IMR-90 (cell line): ENCODE data around the gene C12orf60. TPM values are rescaled to one million over a fixed set of nuclear protein-coding genes. Genes with fewer than 3 reads are reported as not detected.

Experiments used
- ATAC-seq: fragments of 200-7000 bp; cut with Tn5 transposase; 2 replicates; pipeline ENCODE4 v1.9.1; 2020; ENCODE audit warnings: low read depth, mild to moderate bottlenecking, moderate library complexity
- BruUV-seq: library from RNA; stranded (reverse); fragments of 400-500 nt; replicated peaks from 2 replicates; lab custom pipeline; 2021; lab: Mats Ljungman, UMichigan
- CTCF ChIA-PET: fragments of 300-600 bp; formaldehyde crosslinking; extraction: SDS; loops from one replicate; lab custom pipeline; 2021; ENCODE audit warnings: antibody characterized with exemption; lab: Yijun Ruan, JAX
- POLR2A ChIA-PET: fragments of 300-600 bp; sonication (Branson Sonifier 250); formaldehyde crosslinking; loops from one replicate; lab custom pipeline; 2022; ENCODE audit warnings: antibody characterized with exemption; ENCODE audit not compliant: unreplicated experiment; lab: Charles Lee
- DNase-seq: peaks from one replicate; pipeline ENCODE4 v3.0.0; 2013
- H2AFZ ChIP-seq: replicated peaks from 2 replicates; pipeline ENCODE3; 2013; ENCODE audit warnings: low read length, mild to moderate bottlenecking; ENCODE audit not compliant: poor library complexity
- H2AK5ac ChIP-seq: 2 replicates; pipeline ENCODE4 v1.6.1; 2013; ENCODE audit warnings: low read depth, low read length, inconsistent platforms
- H2AK9ac ChIP-seq: replicated peaks from 2 replicates; pipeline ENCODE3; 2013; ENCODE audit warnings: mild to moderate bottlenecking, low read depth, low read length, moderate library complexity; ENCODE audit not compliant: poor library complexity
- H2BK120ac ChIP-seq: 2 replicates; pipeline ENCODE4 v1.6.1; 2013; ENCODE audit warnings: low read depth, low read length, inconsistent platforms
- H2BK15ac ChIP-seq: 3 replicates; pipeline ENCODE4 v1.6.1; 2013; ENCODE audit warnings: low read depth, low read length, inconsistent platforms
- H2BK20ac ChIP-seq: 2 replicates; pipeline ENCODE4 v1.6.1; 2013; ENCODE audit warnings: low read depth, mild to moderate bottlenecking, inconsistent platforms, low read length, moderate library complexity
- H2BK5ac ChIP-seq: 2 replicates; pipeline ENCODE4 v1.6.1; 2013; ENCODE audit warnings: mild to moderate bottlenecking, low read depth, low read length, inconsistent platforms; ENCODE audit not compliant: poor library complexity, severe bottlenecking
- H3K14ac ChIP-seq: replicated peaks from 2 replicates; pipeline ENCODE4 v1.6.1; 2013; ENCODE audit warnings: low read depth, low read length, inconsistent platforms
- H3K18ac ChIP-seq: 2 replicates; pipeline ENCODE4 v1.6.1; 2013; ENCODE audit warnings: low read depth, low read length, control low read depth
- H3K23ac ChIP-seq: 2 replicates; pipeline ENCODE4 v1.6.1; 2013; ENCODE audit warnings: low read depth, low read length, inconsistent platforms
- H3K27ac ChIP-seq: 2 replicates; pipeline ENCODE4 v1.5.1; 2013; ENCODE audit warnings: mild to moderate bottlenecking, control low read depth, low read length; ENCODE audit not compliant: insufficient read depth
- H3K27me3 ChIP-seq: 2 replicates; pipeline ENCODE4 v1.6.1; 2013; ENCODE audit warnings: low read length; ENCODE audit not compliant: control insufficient read depth, insufficient read depth
- H3K36me3 ChIP-seq: 2 replicates; pipeline ENCODE4 v1.6.1; 2013; ENCODE audit warnings: low read length, mixed read lengths; ENCODE audit not compliant: control insufficient read depth, insufficient read depth
- H3K4ac ChIP-seq: 2 replicates; pipeline ENCODE4 v1.6.1; 2013; ENCODE audit warnings: low read depth, low read length, inconsistent platforms
- H3K4me1 ChIP-seq: 2 replicates; pipeline ENCODE4 v1.6.1; 2013; ENCODE audit warnings: low read length, mixed read lengths; ENCODE audit not compliant: control insufficient read depth, insufficient read depth
- H3K4me2 ChIP-seq: 2 replicates; pipeline ENCODE4 v1.6.1; 2013; ENCODE audit warnings: low read depth, mild to moderate bottlenecking, control low read depth, low read length, moderate library complexity
- H3K4me3 ChIP-seq: 2 replicates; pipeline ENCODE4 v1.5.1; 2013; ENCODE audit warnings: low read depth, mild to moderate bottlenecking, control low read depth, low read length, moderate library complexity; ENCODE audit not compliant: insufficient read depth
- H3K56ac ChIP-seq: 2 replicates; pipeline ENCODE4 v1.6.1; 2013; ENCODE audit warnings: low read length, inconsistent platforms; ENCODE audit not compliant: insufficient read depth; ENCODE audit errors: extremely low read depth
- H3K79me1 ChIP-seq, 2 experiments: 2 replicates each; pipeline ENCODE4 v1.6.1; 2013; ENCODE audit warnings: low read length in 2 of 2, inconsistent platforms in 1 of 2, low read depth in 1 of 2
- H3K9ac ChIP-seq: 2 replicates; pipeline ENCODE4 v1.6.1; 2013; ENCODE audit warnings: low read depth, low read length, control low read depth
- H3K9me1 ChIP-seq: 2 replicates; pipeline ENCODE4 v1.6.1; 2013; ENCODE audit warnings: low read length, inconsistent platforms; ENCODE audit not compliant: insufficient read depth
- H3K9me3 ChIP-seq: 2 replicates; pipeline ENCODE4 v1.6.1; 2013; ENCODE audit warnings: low read length; ENCODE audit not compliant: control insufficient read depth, insufficient read depth
- H4K20me1 ChIP-seq: 2 replicates; pipeline ENCODE4 v1.6.1; 2013; ENCODE audit warnings: low read length, inconsistent platforms; ENCODE audit not compliant: insufficient read depth
- H4K5ac ChIP-seq: 2 replicates; pipeline ENCODE4 v1.6.1; 2013; ENCODE audit warnings: mild to moderate bottlenecking, low read depth, low read length, control low read depth
- H4K8ac ChIP-seq, 2 experiments: 2 replicates each; pipeline ENCODE4 v1.6.1; 2013; ENCODE audit warnings: low read depth in 2 of 2, low read length in 2 of 2, control low read depth in 1 of 2, inconsistent platforms in 1 of 2
- H4K91ac ChIP-seq: 2 replicates; pipeline ENCODE4 v1.6.1; 2013; ENCODE audit warnings: low read depth, low read length, inconsistent platforms; ENCODE audit not compliant: insufficient read depth
- BHLHE40 ChIP-seq: fragments of 150-350 bp; IDR thresholded peaks from 2 replicates; pipeline ENCODE4 v1.6.1; 2016; ENCODE audit warnings: mild to moderate bottlenecking, low read depth, low read length
- FOS ChIP-seq: fragments of 150-350 bp; IDR thresholded peaks from 2 replicates; pipeline ENCODE4 v1.6.1; 2016; ENCODE audit warnings: low read depth, low read length
- MXI1 ChIP-seq: IDR thresholded peaks from 2 replicates; pipeline ENCODE4 v1.6.1; 2012; ENCODE audit warnings: low read depth, mild to moderate bottlenecking, low read length, moderate library complexity, borderline replicate concordance
- RFX5 ChIP-seq: IDR thresholded peaks from 2 replicates; pipeline ENCODE4 v1.8.0; 2012; ENCODE audit warnings: low read depth, mild to moderate bottlenecking, low read length, moderate library complexity
- dilution Hi-C: fragments of 300-500 bp; cut with HindIII; formaldehyde crosslinking; loops from one replicate; pipeline ENCODE4 v1.14.3; 2018; ENCODE audit warnings: low sequenced_read_pairs; ENCODE audit not compliant: unreplicated experiment
- in situ Hi-C: fragments of 300-500 bp; cut with MboI; formaldehyde crosslinking; loops from 3 replicates; pipeline ENCODE4 v1.14.3; 2019; ENCODE audit warnings: low sequenced_read_pairs, inconsistent platforms, mixed read lengths
- intact Hi-C: fragments of 100-400 bp; cut with micrococcal nuclease; formaldehyde crosslinking; loops from 2 replicates; pipeline ENCODE4 v1.10.0; 2022
- polyA plus RNA-seq, 3 experiments: library from polyadenylated mRNA; depleted of rRNA; stranded (reverse); fragments of >200 nt; gene quantifications; 2 replicates each; pipeline ENCODE4 v1.2.3, GENCODE V29; 2012; ENCODE audit warnings: low replicate concordance in 1 of 3
- total RNA-seq: library from RNA; depleted of rRNA; stranded (reverse); fragments of >200 nt; gene quantifications from 2 replicates; pipeline ENCODE4 v1.2.3, GENCODE V29; 2012

C12orf60 gene
- total and polyA plus RNA-seq, 2 of the 4 experiments (the other 2 are of a cell fraction): 1.1 TPM

GRCh38 chr12:14828892-14829291, 25.4 kb downstream of the C12orf60 start:
- no peak overlapping the region for H2AK5ac ChIP-seq
- H3K27ac ChIP-seq: no peak overlapping the region
- intact Hi-C loops (no loop called here), in situ Hi-C loops (no loop called here), dilution Hi-C loops (no loop called here)
- no peak overlapping the region for H3K4me2 ChIP-seq
- DNase-seq: peak; percentile 31
- ATAC-seq: peak; percentile 71
- H3K79me1 ChIP-seq: no peaks in the 10 kb centered on the region
- H2AFZ ChIP-seq: no peak overlapping the region
- no peak overlapping the region for H2BK15ac ChIP-seq
- 0 out of 2 replicates have a peak, but pooled peaks cover 3% of the 10 kb centered on the region for H3K9me1 ChIP-seq
- H2BK5ac ChIP-seq: no peak overlapping the region
- POLR2A ChIA-PET: no interaction called here
- TF ChIP-seq FOS: no peak
- TF ChIP-seq MXI1: no peak
- peak; percentile 94 for TF ChIP-seq RFX5
- no peak for TF ChIP-seq BHLHE40
- no peak overlapping the region for H3K18ac ChIP-seq
- BruUV-seq: no TSS peak
- no peak overlapping the region for H2BK120ac ChIP-seq
- H3K4me3 ChIP-seq: no peak overlapping the region
- no peaks in the 10 kb centered on the region for H3K27me3 ChIP-seq
- no peaks in the 10 kb centered on the region for H3K36me3 ChIP-seq
- no peak overlapping the region for H2AK9ac ChIP-seq
- no peak overlapping the region for H3K23ac ChIP-seq
- H3K56ac ChIP-seq: no peak overlapping the region
- no peak overlapping the region for H3K14ac ChIP-seq
- no peak overlapping the region for H3K9ac ChIP-seq
- no peak overlapping the region for H4K5ac ChIP-seq
- H2BK20ac ChIP-seq: no peak overlapping the region
- H3K9me3 ChIP-seq: no peaks in the 10 kb centered on the region
- H4K20me1 ChIP-seq: no peaks in the 10 kb centered on the region
- CTCF ChIA-PET: interaction anchor here (1.4 kb wide), 1 partner anchor 18 kb away, joined by 3 read pairs; no protein-coding TSS in a partner anchor
- H4K91ac ChIP-seq: no peak overlapping the region
- no peaks in the 10 kb centered on the region; the same call in 1 of the 2 replicates for H3K4me1 ChIP-seq
- no peak overlapping the region for H4K8ac ChIP-seq
- H3K4ac ChIP-seq: no peak overlapping the region
